Gastrocnemius medialis (tissue), 4 donors: ENCODE data around the gene RAB41. TPM values are rescaled to one million over a fixed set of nuclear protein-coding genes. Genes with fewer than 3 reads are reported as not detected.

Experiments
- ATAC-seq, 2 donors: fragments of 150-250 bp; one replicate each; pipeline ENCODE4 v1.9.1; 2016
- DNase-seq, 2 donors: peaks; one replicate each; pipeline ENCODE4 v3.0.0-alpha.2; 2019
- H3K27ac ChIP-seq, 4 donors: fragments of 200-600 bp; sonication (generic); 1 replicate in 1 of 4; 2 replicates in 3 of 4; pipeline ENCODE4 v1.5.1; 2016 to 2018; ENCODE audit warnings: mild to moderate bottlenecking in 2 of 4, moderate library complexity in 1 of 4
- H3K27me3 ChIP-seq, 3 donors: fragments of 200-600 bp; sonication (generic) in 2 of 3; 1 replicate in 1 of 3; 2 replicates in 2 of 3; pipeline versions ENCODE4 v1.5.1 to v1.6.0; 2016 to 2019; ENCODE audit warnings: mild to moderate bottlenecking in 1 of 3, moderate library complexity in 1 of 3
- H3K36me3 ChIP-seq, 2 donors: fragments of 200-600 bp; sonication (generic) in 1 of 2; one replicate each; pipeline ENCODE4 v1.5.1; 2017 to 2018
- H3K4me1 ChIP-seq, 2 donors: fragments of 200-600 bp; sonication (generic) in 1 of 2; one replicate each; pipeline ENCODE4 v1.5.1; 2016 to 2017; ENCODE audit warnings: mild to moderate bottlenecking in 2 of 2
- H3K4me3 ChIP-seq, 4 donors: fragments of 200-600 bp; sonication (generic) in 3 of 4; 1 replicate in 1 of 4; 2 replicates in 3 of 4; pipeline ENCODE4 v1.5.1; 2016 to 2019; ENCODE audit warnings: mild to moderate bottlenecking in 2 of 4
- H3K9me3 ChIP-seq, 3 donors: fragments of 200-600 bp; sonication (generic) in 2 of 3; 1 replicate in 1 of 3; 2 replicates in 2 of 3; pipeline ENCODE4 v1.5.1; 2016 to 2019
- POLR2A ChIP-seq, 2 donors: fragments of 450-650 bp; IDR thresholded peaks; one replicate each; pipeline ENCODE4 v1.6.1; 2017; ENCODE audit warnings: antibody characterized with exemption in 2 of 2, mild to moderate bottlenecking in 2 of 2, moderate library complexity in 2 of 2
- in situ Hi-C, 4 donors: fragments of 200-750 bp; cut with MboI; loops; one replicate each; pipeline versions ENCODE4 v1.15.0 to v1.8.0; 2017; ENCODE audit warnings: low sequenced_read_pairs in 4 of 4
- intact Hi-C: fragments of 100-400 bp; cut with DNase I; formaldehyde crosslinking; loops from one replicate; pipeline ENCODE4 v1.15.1; 2023; ENCODE audit warnings: low total_unique reads
- total RNA-seq, 4 donors: library from RNA; depleted of rRNA; stranded (reverse); fragments of >200 nt; gene quantifications; one replicate each; pipeline versions ENCODE4 v1.1.0 to v1.2.3, GENCODE V29; 2016
- TF ChIP-seq, protein P1 (sequence below), 5 experiments: fragments of 450-650 bp in 3 of 5; fragments of 200-600 bp in 2 of 5; sonication (generic) in 2 of 5; IDR thresholded peaks in 4 of 5; conservative IDR thresholded peaks in 1 of 5; 1 replicate in 4 of 5; 2 replicates in 1 of 5; pipeline ENCODE4 v1.5.1; 2016 to 2019; ENCODE audit warnings: antibody characterized with exemption in 5 of 5, mild to moderate bottlenecking in 3 of 5, moderate library complexity in 3 of 5

The RAB41 gene
- total RNA-seq, 4 donors from 2014 or later: not detected

DNA sequence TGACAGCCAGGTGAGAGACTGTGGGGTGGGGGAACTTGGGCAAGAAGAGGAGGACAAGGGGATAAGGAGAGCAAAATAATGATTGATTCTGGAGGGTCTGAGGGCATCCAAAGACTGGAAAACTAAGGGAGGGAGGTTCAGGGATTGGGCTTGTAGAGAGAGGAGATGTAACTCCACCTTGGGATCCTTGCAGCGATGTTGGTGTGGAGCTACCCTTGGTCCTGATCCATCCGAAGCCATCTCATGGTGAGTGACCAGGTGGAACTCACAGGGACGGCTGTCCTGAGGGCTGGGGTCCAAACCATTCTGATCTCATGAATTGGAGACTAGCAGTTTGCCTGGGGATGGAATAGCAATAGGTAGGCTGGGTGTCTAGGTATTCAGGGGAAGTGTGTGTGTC, 1.4 kb upstream of the RAB41 start:
- intact Hi-C loops: no loop called here
- TF ChIP-seq, protein P1, sequence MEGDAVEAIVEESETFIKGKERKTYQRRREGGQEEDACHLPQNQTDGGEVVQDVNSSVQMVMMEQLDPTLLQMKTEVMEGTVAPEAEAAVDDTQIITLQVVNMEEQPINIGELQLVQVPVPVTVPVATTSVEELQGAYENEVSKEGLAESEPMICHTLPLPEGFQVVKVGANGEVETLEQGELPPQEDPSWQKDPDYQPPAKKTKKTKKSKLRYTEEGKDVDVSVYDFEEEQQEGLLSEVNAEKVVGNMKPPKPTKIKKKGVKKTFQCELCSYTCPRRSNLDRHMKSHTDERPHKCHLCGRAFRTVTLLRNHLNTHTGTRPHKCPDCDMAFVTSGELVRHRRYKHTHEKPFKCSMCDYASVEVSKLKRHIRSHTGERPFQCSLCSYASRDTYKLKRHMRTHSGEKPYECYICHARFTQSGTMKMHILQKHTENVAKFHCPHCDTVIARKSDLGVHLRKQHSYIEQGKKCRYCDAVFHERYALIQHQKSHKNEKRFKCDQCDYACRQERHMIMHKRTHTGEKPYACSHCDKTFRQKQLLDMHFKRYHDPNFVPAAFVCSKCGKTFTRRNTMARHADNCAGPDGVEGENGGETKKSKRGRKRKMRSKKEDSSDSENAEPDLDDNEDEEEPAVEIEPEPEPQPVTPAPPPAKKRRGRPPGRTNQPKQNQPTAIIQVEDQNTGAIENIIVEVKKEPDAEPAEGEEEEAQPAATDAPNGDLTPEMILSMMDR (IDR thresholded peaks at IDR 0.05 in 4 of 5, conservative IDR thresholded peaks at IDR 0.05 in 1 of 5): no peak
- TF ChIP-seq POLR2A (IDR thresholded peaks at IDR 0.05): no peak
- Histone ChIP-seq H3K36me3 (no peaks in the 10 kb centered on the region), H3K4me3 (no peak overlapping the region), H3K27ac (no peak overlapping the region), H3K4me1 (no peaks in the 10 kb centered on the region), H3K27me3 (no peaks in the 10 kb centered on the region), H3K9me3 (no peaks in the 10 kb centered on the region)
- DNase-seq (no peak), ATAC-seq (no peak)
- in situ Hi-C loops: no loop called here

DNA sequence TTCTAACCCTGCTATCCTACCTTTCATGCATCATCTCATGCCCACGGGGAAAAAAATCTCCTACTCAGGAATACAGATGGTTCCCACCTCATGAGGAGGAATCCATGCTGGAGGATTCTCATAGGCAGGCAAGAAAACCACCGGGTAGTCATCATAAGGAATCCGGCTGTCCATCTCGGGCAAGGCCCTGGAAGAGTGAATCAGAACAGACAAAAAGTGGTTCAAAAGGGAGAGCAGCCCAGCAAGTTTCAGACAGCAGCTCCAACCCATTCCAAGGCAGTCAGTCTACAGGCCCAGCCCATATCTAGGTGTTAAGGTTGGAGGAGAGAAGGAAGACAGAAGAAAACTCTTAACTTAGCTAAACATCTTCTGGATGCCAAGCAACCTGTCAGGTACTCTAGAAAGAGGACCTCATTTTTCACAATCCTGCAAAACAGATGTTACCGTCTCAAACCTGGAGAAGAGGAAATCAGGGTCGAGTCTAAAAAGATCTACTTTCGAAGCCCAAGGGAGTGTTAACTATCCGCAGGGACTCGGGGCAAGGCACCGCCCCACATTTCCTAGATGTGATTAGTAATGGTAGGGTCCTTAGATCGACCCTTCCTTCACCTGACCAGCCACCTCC, 7.3 kb downstream of the RAB41 start:
- in situ Hi-C loops (no loop called here), intact Hi-C loops (no loop called here)
- DNase-seq: no peak
- Histone ChIP-seq H3K4me3 (peak overlapping the region; percentile 55 to 64 (median 60)), H3K36me3 (no peaks in the 10 kb centered on the region), H3K27ac (peak overlapping the region; percentile 64 to 72 (median 69)), H3K4me1 (peaks cover 3 to 9% of the 10 kb centered on the region in 2 donors), H3K27me3 (no peaks in the 10 kb centered on the region), H3K9me3 (no peaks in the 10 kb centered on the region)
- ATAC-seq: peak in 1 of 2 donors; percentile 30
- TF ChIP-seq POLR2A (IDR thresholded peaks at IDR 0.05): no peak
- TF ChIP-seq, protein P1 (IDR thresholded peaks at IDR 0.05 in 4 of 5, conservative IDR thresholded peaks at IDR 0.05 in 1 of 5): no peak

DNA sequence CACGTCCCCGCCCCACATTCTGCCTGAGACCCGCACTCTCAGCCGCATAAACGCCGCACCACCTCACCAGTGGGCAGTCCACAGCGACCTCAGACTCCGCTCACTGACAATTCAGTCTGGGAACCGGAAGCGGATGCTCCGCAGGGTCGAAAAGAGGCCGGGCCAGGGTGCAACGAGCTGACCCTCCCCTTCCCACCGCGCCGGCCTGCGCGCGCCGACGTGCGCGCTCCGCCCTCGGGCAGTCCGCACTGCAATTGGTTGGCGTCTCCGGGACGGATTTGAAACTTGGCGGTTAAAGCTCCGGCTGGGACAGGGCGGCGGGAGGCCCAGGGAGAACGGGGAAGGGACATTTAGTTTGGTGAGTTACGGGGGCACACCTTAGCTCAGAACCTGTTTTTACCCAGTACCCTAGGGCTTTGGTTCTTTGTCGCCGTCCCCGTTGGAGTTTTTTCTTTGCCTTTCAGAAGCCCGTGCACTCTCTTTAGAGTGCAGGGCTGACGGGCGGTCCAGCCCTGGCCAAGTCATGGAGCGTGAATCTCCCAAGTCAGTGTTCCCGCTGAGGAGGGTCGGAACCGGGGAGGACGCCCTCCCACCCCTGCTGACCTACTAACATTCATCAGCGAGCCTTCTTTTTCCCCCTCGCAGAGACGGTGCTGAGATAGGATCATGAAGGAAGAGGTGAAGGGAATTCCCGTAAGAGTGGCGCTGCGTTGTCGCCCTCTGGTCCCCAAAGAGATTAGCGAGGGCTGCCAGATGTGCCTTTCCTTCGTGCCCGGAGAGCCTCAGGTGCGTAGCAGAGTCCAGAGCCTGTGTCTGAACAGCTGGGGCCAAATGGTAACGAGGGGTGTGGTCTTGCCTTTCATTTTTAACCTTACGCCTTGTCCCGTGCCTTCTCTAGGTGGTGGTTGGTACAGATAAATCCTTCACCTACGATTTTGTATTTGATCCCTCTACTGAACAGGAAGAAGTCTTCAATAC, 8.1 kb downstream of the RAB41 start, which contains the start of the genes KIF4A and PDZD11:
TSS of gene KIF4A (plus strand) at position 312 of the 978 bp plus-strand sequence. CDS start at position 667, 355 bp downstream.
TSS of gene PDZD11 (minus strand) at position 135 of the 978 bp plus-strand sequence. CDS start 586 bp downstream, outside the sequence.
- peaks cover 3 to 9% of the 10 kb centered on the region in 2 donors for H3K4me1 ChIP-seq
- H3K4me3 ChIP-seq: peak within 1 kb of the TSS; percentile 55 to 64 (median 60)
- in situ Hi-C loops (no loop called here), intact Hi-C loops (loop anchor here (1.0 kb wide), 1 partner anchor 144 kb away; no protein-coding TSS in a partner anchor)
- no peaks in the 10 kb centered on the region for H3K9me3 ChIP-seq
- no peaks in the 10 kb centered on the region for H3K27me3 ChIP-seq
- ATAC-seq (peak; percentile 85 to 99), DNase-seq (peak; percentile 56 to 72)
- no peaks in the 10 kb centered on the region for H3K36me3 ChIP-seq
- peak within 1 kb of the TSS; percentile 64 to 72 (median 69) for H3K27ac ChIP-seq
- TF ChIP-seq, protein P1 (IDR thresholded peaks at IDR 0.05 in 4 of 5, conservative IDR thresholded peaks at IDR 0.05 in 1 of 5): no peak
- peak in 1 of 2 donors; percentile 15 for TF ChIP-seq POLR2A (IDR thresholded peaks at IDR 0.05)

DNA sequence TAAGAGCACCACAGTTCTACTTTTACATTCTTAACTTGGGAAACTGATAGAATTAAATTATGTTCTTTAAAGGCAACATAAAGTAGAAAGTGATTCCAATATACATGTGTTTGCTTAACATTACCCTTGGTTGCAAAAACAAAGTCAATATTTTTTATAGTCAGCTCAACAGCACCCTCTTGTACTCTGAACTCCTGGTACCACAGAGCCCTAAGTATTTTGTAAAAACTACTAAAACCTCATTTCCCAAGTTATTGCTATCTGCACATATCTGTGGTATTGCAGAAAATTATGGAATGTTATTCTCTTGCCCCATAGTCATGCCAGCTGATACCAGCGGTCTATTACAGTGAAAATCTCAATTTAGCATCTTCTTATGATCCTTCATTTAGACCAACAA, 10.8 kb downstream of the RAB41 start:
- in situ Hi-C loops: no loop called here
- intact Hi-C loops: no loop called here
- Histone ChIP-seq H3K4me3 (no peak overlapping the region), H3K27ac (no peak overlapping the region), H3K36me3 (no peaks in the 10 kb centered on the region), H3K27me3 (no peaks in the 10 kb centered on the region), H3K4me1 (peaks cover 3 to 9% of the 10 kb centered on the region in 2 donors), H3K9me3 (no peaks in the 10 kb centered on the region)
- DNase-seq: no peak
- no peak for TF ChIP-seq POLR2A (IDR thresholded peaks at IDR 0.05)
- TF ChIP-seq, protein P1 (IDR thresholded peaks at IDR 0.05 in 4 of 5, conservative IDR thresholded peaks at IDR 0.05 in 1 of 5): no peak
- no peak for ATAC-seq
